HG03139 (cell line): Measurements from ENCODE around the gene NOP9.

Experiments used
- ATAC-seq: cut with Tn5 transposase; IDR thresholded peaks from one replicate; pipeline ENCODE4 v1.9.1; 2021; ENCODE audit not compliant: unreplicated experiment

The NOP9 gene

GRCh38 chr14:24307575-24308341 is 8.1 kb downstream of the NOP9 start, which contains the start of gene CIDEB:
Gene CIDEB, minus strand, starts transcription at chr14:24307977. Its CDS starts 119 bp downstream, at chr14:24307858.
- no peak for ATAC-seq

- no peak for ATAC-seq
Measured at GRCh38 chr14:24308342-24309124, 8.9 kb downstream of the NOP9 start.

GRCh38 chr14:24309538-24310264 is 10.1 kb downstream of the NOP9 start, which contains the start of gene LTB4R2:
Gene LTB4R2, plus strand, starts transcription at chr14:24310140. Its CDS starts 525 bp downstream, at chr14:24310665.
- ATAC-seq, result no peak

- no peak for ATAC-seq
Measured at GRCh38 chr14:24310265-24310645, 10.6 kb downstream of the NOP9 start.

- ATAC-seq, result peak; percentile 49
Measured at GRCh38 chr14:24310646-24311604, 11.3 kb downstream of the NOP9 start, which contains the start of gene LTB4R. Gene LTB4R, plus strand, starts transcription at chr14:24311502. Its CDS starts 4,150 bp downstream, at chr14:24315652.

GRCh38 chr14:24311837-24312615 is 12.4 kb downstream of the NOP9 start:
- no peak for ATAC-seq

GRCh38 chr14:24312736-24313507 is 13.3 kb downstream of the NOP9 start:
- ATAC-seq, result no peak

GRCh38 chr14:24313913-24314312 is 14.3 kb downstream of the NOP9 start:
- ATAC-seq, result no peak

GRCh38 chr14:24314377-24315193 is 14.9 kb downstream of the NOP9 start:
- ATAC-seq, result no peak

- no peak for ATAC-seq
Measured at GRCh38 chr14:24315243-24315806, 15.7 kb downstream of the NOP9 start.

- no peak for ATAC-seq
Measured at GRCh38 chr14:24315807-24316596, 16.4 kb downstream of the NOP9 start.

- ATAC-seq, result no peak
Measured at GRCh38 chr14:24316597-24316950, 16.9 kb downstream of the NOP9 start.

- no peak for ATAC-seq
Measured at GRCh38 chr14:24317141-24317928, 17.7 kb downstream of the NOP9 start.

- no peak for ATAC-seq
Measured at GRCh38 chr14:24321212-24321975, 21.7 kb downstream of the NOP9 start.

GRCh38 chr14:24322672-24323071 is 23.0 kb downstream of the NOP9 start:
- no peak for ATAC-seq
